ENCODE results near the gene VSX2.

VSX2 gene

GRCh38 chr14:74203639-74204038, 35.6 kb upstream of the VSX2 start:
- no peak for DNase-seq (ENCODE audit: low read depth)
- H3K4me3 ChIP-seq (ENCODE audit: low read length): no peak overlapping the region
- TF ChIP-seq, protein P1, sequence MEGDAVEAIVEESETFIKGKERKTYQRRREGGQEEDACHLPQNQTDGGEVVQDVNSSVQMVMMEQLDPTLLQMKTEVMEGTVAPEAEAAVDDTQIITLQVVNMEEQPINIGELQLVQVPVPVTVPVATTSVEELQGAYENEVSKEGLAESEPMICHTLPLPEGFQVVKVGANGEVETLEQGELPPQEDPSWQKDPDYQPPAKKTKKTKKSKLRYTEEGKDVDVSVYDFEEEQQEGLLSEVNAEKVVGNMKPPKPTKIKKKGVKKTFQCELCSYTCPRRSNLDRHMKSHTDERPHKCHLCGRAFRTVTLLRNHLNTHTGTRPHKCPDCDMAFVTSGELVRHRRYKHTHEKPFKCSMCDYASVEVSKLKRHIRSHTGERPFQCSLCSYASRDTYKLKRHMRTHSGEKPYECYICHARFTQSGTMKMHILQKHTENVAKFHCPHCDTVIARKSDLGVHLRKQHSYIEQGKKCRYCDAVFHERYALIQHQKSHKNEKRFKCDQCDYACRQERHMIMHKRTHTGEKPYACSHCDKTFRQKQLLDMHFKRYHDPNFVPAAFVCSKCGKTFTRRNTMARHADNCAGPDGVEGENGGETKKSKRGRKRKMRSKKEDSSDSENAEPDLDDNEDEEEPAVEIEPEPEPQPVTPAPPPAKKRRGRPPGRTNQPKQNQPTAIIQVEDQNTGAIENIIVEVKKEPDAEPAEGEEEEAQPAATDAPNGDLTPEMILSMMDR (conservative IDR thresholded peaks at IDR 0.05; ENCODE audit: low read length): no peak

GRCh38 chr14:74204491-74204890, 34.8 kb upstream of the VSX2 start:
- DNase-seq (ENCODE audit: low read depth): no peak
- TF ChIP-seq, protein P1 (conservative IDR thresholded peaks at IDR 0.05; ENCODE audit: low read length): no peak
- H3K4me3 ChIP-seq (ENCODE audit: low read length): no peak overlapping the region

GRCh38 chr14:74205882-74206281, 33.4 kb upstream of the VSX2 start:
- no peak for DNase-seq (ENCODE audit: low read depth)
- TF ChIP-seq, protein P1 (conservative IDR thresholded peaks at IDR 0.05; ENCODE audit: low read length): no peak
- no peak overlapping the region for H3K4me3 ChIP-seq (ENCODE audit: low read length)

GRCh38 chr14:74207943-74208342, 31.3 kb upstream of the VSX2 start:
- H3K4me3 ChIP-seq (ENCODE audit: low read length): no peak overlapping the region
- TF ChIP-seq, protein P1 (conservative IDR thresholded peaks at IDR 0.05; ENCODE audit: low read length): peak; percentile 17; the same call in 1 of the 2 replicates
- no peak for DNase-seq (ENCODE audit: low read depth)

GRCh38 chr14:74208642-74209041, 30.6 kb upstream of the VSX2 start:
- no peak overlapping the region for H3K4me3 ChIP-seq (ENCODE audit: low read length)
- TF ChIP-seq, protein P1 (conservative IDR thresholded peaks at IDR 0.05; ENCODE audit: low read length): no peak
- no peak for DNase-seq (ENCODE audit: low read depth)

GRCh38 chr14:74211945-74212580, 27.2 kb upstream of the VSX2 start:
- H3K4me3 ChIP-seq (ENCODE audit: low read length): no peak overlapping the region
- TF ChIP-seq, protein P1 (conservative IDR thresholded peaks at IDR 0.05; ENCODE audit: low read length): no peak
- DNase-seq (ENCODE audit: low read depth): peak; percentile 43
